Left colon (tissue), 2 donors: ENCODE results near the gene TMEM165. TPM values are rescaled to one million over a fixed set of nuclear protein-coding genes. Genes with fewer than 3 reads are reported as not detected.
"Not testable (repeated sequence)": the region's sequence is repeated elsewhere in the genome, so short reads cannot be mapped to it uniquely, and the experiment has no call there.

Source experiments
- ATAC-seq: fragments of 200-7000 bp; cut with Tn5 transposase; one replicate; pipeline ENCODE4 v1.9.1; 2020; ENCODE audit warnings: mild to moderate bottlenecking, moderate library complexity
- DNase-seq, 2 donors: peaks; one replicate each; pipeline ENCODE4 v3.0.0-alpha.2; 2020
- intact Hi-C, 2 donors: fragments of 100-400 bp; cut with DNase I in 1 of 2; cut with micrococcal nuclease in 1 of 2; formaldehyde crosslinking; loops; one replicate each; pipeline versions ENCODE4 v1.11.2 to v1.14.0; 2022; cut with DNase I, micrococcal nuclease
- long read RNA-seq: library from polyadenylated mRNA; unstranded; transcript quantifications from one replicate; pipeline ENCODE4 v2.0.0, GENCODE V29; 2021
- total RNA-seq, 2 donors: library from RNA; stranded (reverse); fragmentation: NEBNext Ultra II Directional; extraction: Animal tissue kit (Norgen Biotek cat#: 25700); gene quantifications; one replicate each; pipeline ENCODE4 v1.2.1, GENCODE V29; 2021
- donor health status: DM: no; HTN: no; CAD: no.
- donor health status: DM: yes; HTN: yes; CAD: no.

The TMEM165 gene
- total RNA-seq = 10 to 100 TPM; 65.8 to 71.9 TPM
- long read RNA-seq, transcript TMEM165-201 (6 exons, 1,928 nt) = major isoform, 93 of 103 reads
- long read RNA-seq, partial matches to known transcripts = 0 of 103 reads
- long read RNA-seq, other reads (novel, unspliced or antisense) = 9 of 103 reads

GRCh38 chr4:55395529-55396307, at the start of gene TMEM165:
Gene TMEM165, plus strand, starts transcription at chr4:55395957. Its CDS starts 233 bp downstream, at chr4:55396190.
- intact Hi-C loops = no loop called here
- peak; percentile 94 to 95 for DNase-seq
- peak; percentile 96 for ATAC-seq

- peak; percentile 74 to 90 for DNase-seq
- intact Hi-C loops = loop anchor here in 1 of 2 donors (5.0 to 10.0 kb wide), 2 partner anchors 201 to 519 kb away; partner anchors contain the start of gene CLOCK
- peak; percentile 95 for ATAC-seq
These were observed 49.5 kb upstream of the TMEM165 start, which contains the start of gene SRD5A3 for GRCh38 chr4:55345980-55346850. Gene SRD5A3, plus strand, starts transcription at chr4:55346242. Its CDS starts 95 bp downstream, at chr4:55346337.

GRCh38 chr4:55346851-55347255, 48.9 kb upstream of the TMEM165 start:
- ATAC-seq = peak; percentile 23
- intact Hi-C loops = loop anchor here in 1 of 2 donors (5.0 to 10.0 kb wide), 2 partner anchors 200 to 518 kb away; partner anchors contain the start of gene CLOCK
- no peak for DNase-seq

GRCh38 chr4:55347610-55348228, 48.0 kb upstream of the TMEM165 start:
- intact Hi-C loops = loop anchor here in 1 of 2 donors (5.0 to 10.0 kb wide), 2 partner anchors 200 to 517 kb away; partner anchors contain the start of gene CLOCK
- ATAC-seq (no peak), DNase-seq (no peak)

GRCh38 chr4:55348466-55348865, 47.3 kb upstream of the TMEM165 start:
- ATAC-seq = no peak
- no peak for DNase-seq
- intact Hi-C loops = loop anchor here in 1 of 2 donors (5.0 to 10.0 kb wide), 2 partner anchors 199 to 516 kb away; partner anchors contain the start of gene CLOCK

- ATAC-seq, intact Hi-C loops, DNase-seq: not testable (repeated sequence)
These were observed 44.9 kb upstream of the TMEM165 start for GRCh38 chr4:55350870-55351269.

GRCh38 chr4:55351824-55352223, 43.9 kb upstream of the TMEM165 start:
- no peak for ATAC-seq
- intact Hi-C loops = no loop called here
- no peak for DNase-seq

GRCh38 chr4:55352726-55353125, 43.0 kb upstream of the TMEM165 start:
- ATAC-seq = no peak

GRCh38 chr4:55353228-55353747, 42.5 kb upstream of the TMEM165 start:
- ATAC-seq, DNase-seq, intact Hi-C loops: not testable (repeated sequence)

More at GRCh38 chr4:55352726-55353125, 43.0 kb upstream of the TMEM165 start:
- no peak for DNase-seq
- intact Hi-C loops = no loop called here

- ATAC-seq (no peak), DNase-seq (no peak)
- intact Hi-C loops = no loop called here
These were observed 41.1 kb upstream of the TMEM165 start for GRCh38 chr4:55354648-55355047.

- ATAC-seq = no peak
- no peak for DNase-seq
- intact Hi-C loops = no loop called here
These were observed 40.2 kb upstream of the TMEM165 start for GRCh38 chr4:55355555-55355954.

GRCh38 chr4:55356991-55357461, 38.7 kb upstream of the TMEM165 start:
- intact Hi-C loops = no loop called here
- ATAC-seq = peak; percentile 21
- DNase-seq = no peak

GRCh38 chr4:55358246-55358645, 37.5 kb upstream of the TMEM165 start:
- DNase-seq (no peak), ATAC-seq (no peak)
- intact Hi-C loops = no loop called here

GRCh38 chr4:55358668-55359067, 37.1 kb upstream of the TMEM165 start:
- peak; percentile 74 for ATAC-seq
- no peak for DNase-seq
- intact Hi-C loops = no loop called here

GRCh38 chr4:55359397-55359916, 36.3 kb upstream of the TMEM165 start:
- intact Hi-C loops = no loop called here
- no peak for ATAC-seq
- DNase-seq = peak in 1 of 2 donors; percentile 47

GRCh38 chr4:55362938-55363337, 32.8 kb upstream of the TMEM165 start:
- intact Hi-C loops, ATAC-seq, DNase-seq: not testable (repeated sequence)

GRCh38 chr4:55363691-55364351, 31.9 kb upstream of the TMEM165 start:
- intact Hi-C loops = no loop called here
- ATAC-seq (no peak), DNase-seq (no peak)
